H1 (cell line): ENCODE data around the gene CXCL9. TPM values are rescaled to one million over a fixed set of nuclear protein-coding genes. Genes with fewer than 3 reads are reported as not detected.
A peak's percentile ranks its signal among the peaks of the same experiment; 100 is the strongest.

ENCODE experiments used
- CTCF ChIA-PET: fragments of 300-600 bp; sonication (Branson Sonifier 250); formaldehyde crosslinking; loops from one replicate; lab custom pipeline; 2021; ENCODE audit not compliant: partially characterized antibody; lab: Charles Lee
- POLR2A ChIA-PET: fragments of 300-600 bp; sonication (Branson Sonifier 250); formaldehyde crosslinking; loops from one replicate; lab custom pipeline; 2021; ENCODE audit warnings: inconsistent platforms; ENCODE audit not compliant: partially characterized antibody; lab: Charles Lee
- DNase-seq, 2 experiments: peaks; one replicate each; pipeline versions ENCODE4 v3.0.0 to v3.0.0-alpha.2; 2010 to 2022; ENCODE audit warnings: low spot score in 2 of 2, low read depth in 1 of 2, mixed read lengths in 1 of 2
- FAIRE-seq: peaks from 2 replicates; lab custom pipeline; 2011; peaks lifted over from hg19 to GRCh38; lab: Jason Lieb, UNC
- H2AFZ ChIP-seq: 2 replicates; pipeline ENCODE4 v1.8.1; 2012; ENCODE audit warnings: low read length, inconsistent platforms
- H2AK5ac ChIP-seq: 2 replicates; pipeline ENCODE4 v1.6.1; 2013; ENCODE audit warnings: low read depth, low read length
- H2BK120ac ChIP-seq: replicated peaks from 2 replicates; pipeline ENCODE3; 2013; ENCODE audit warnings: low read depth, low read length, inconsistent platforms
- H2BK12ac ChIP-seq: 2 replicates; pipeline ENCODE4 v1.6.1; 2013; ENCODE audit warnings: low read depth, low read length
- H2BK15ac ChIP-seq: 2 replicates; pipeline ENCODE4 v1.6.1; 2013; ENCODE audit warnings: low read length
- H2BK20ac ChIP-seq: 2 replicates; pipeline ENCODE4 v1.6.1; 2013; ENCODE audit warnings: low read length
- H2BK5ac ChIP-seq: 2 replicates; pipeline ENCODE4 v1.6.1; 2013; ENCODE audit warnings: low read depth, low read length
- H3K14ac ChIP-seq: 2 replicates; pipeline ENCODE4 v1.6.1; 2013; ENCODE audit warnings: inconsistent platforms; ENCODE audit not compliant: insufficient read length
- H3K18ac ChIP-seq: 2 replicates; pipeline ENCODE4 v1.6.1; 2013; ENCODE audit warnings: low read length; ENCODE audit errors: extremely low read depth
- H3K23ac ChIP-seq: 2 replicates; pipeline ENCODE4 v1.6.1; 2013; ENCODE audit warnings: inconsistent platforms; ENCODE audit not compliant: insufficient read length
- H3K23me2 ChIP-seq: 2 replicates; pipeline ENCODE4 v1.6.1; 2013; ENCODE audit warnings: low read depth, low read length
- H3K27ac ChIP-seq: 2 replicates; pipeline ENCODE4 v1.6.1; 2011; ENCODE audit warnings: low read depth, low read length, inconsistent platforms
- H3K27me3 ChIP-seq, 4 experiments: replicated peaks in 1 of 4; 1 replicate in 1 of 4; 2 replicates in 3 of 4; pipeline versions ENCODE4 v1.6.1 to v1.8.1; 2011 to 2013; ENCODE audit warnings: low read length in 3 of 4, mild to moderate bottlenecking in 3 of 4, inconsistent platforms in 2 of 4, mixed read lengths in 2 of 4, moderate library complexity in 1 of 4; ENCODE audit not compliant: control insufficient read depth in 3 of 4, insufficient read depth in 3 of 4; ENCODE audit errors: extremely low read depth in 1 of 4
- H3K36me3 ChIP-seq, 4 experiments: 2 replicates each; pipeline versions ENCODE4 v1.6.1 to v1.8.1; 2011 to 2013; ENCODE audit warnings: mild to moderate bottlenecking in 4 of 4, low read length in 3 of 4, moderate library complexity in 2 of 4, control low read depth in 1 of 4, inconsistent platforms in 1 of 4; ENCODE audit not compliant: insufficient read depth in 4 of 4, control insufficient read depth in 2 of 4
- H3K4ac ChIP-seq: replicated peaks from 2 replicates; pipeline ENCODE3; 2013; ENCODE audit warnings: low read length, low read depth, mixed read lengths, inconsistent platforms; ENCODE audit not compliant: insufficient read length
- H3K4me1 ChIP-seq, 4 experiments: replicated peaks in 1 of 4; 1 replicate in 1 of 4; 2 replicates in 3 of 4; pipeline versions ENCODE4 v1.6.1 to v1.8.1; 2011 to 2013; ENCODE audit warnings: low read length in 3 of 4, inconsistent platforms in 2 of 4, mixed read lengths in 1 of 4; ENCODE audit not compliant: insufficient read depth in 4 of 4, control insufficient read depth in 3 of 4
- H3K4me2 ChIP-seq, 2 experiments: 2 replicates each; pipeline versions ENCODE4 v1.6.1 to v1.8.1; 2011 to 2013; ENCODE audit warnings: low read depth in 2 of 2, low read length in 2 of 2, control low read depth in 1 of 2, inconsistent platforms in 1 of 2, mild to moderate bottlenecking in 1 of 2; ENCODE audit not compliant: insufficient read depth in 1 of 2
- H3K4me3 ChIP-seq, 4 experiments: fragments of 200-600, 300-600 bp in 1 of 4; sonication (generic), shearing (Covaris generic), sonication (Bioruptor Twin) in 1 of 4; 2 replicates each; pipeline versions ENCODE4 v1.5.1 to v1.8.1; 2011 to 2016; ENCODE audit warnings: low read length in 4 of 4, low read depth in 3 of 4, control low read depth in 2 of 4, inconsistent platforms in 2 of 4, mild to moderate bottlenecking in 2 of 4, mixed read lengths in 1 of 4, moderate library complexity in 1 of 4; ENCODE audit not compliant: insufficient read depth in 2 of 4; ENCODE audit errors: extremely low read depth in 1 of 4
- H3K56ac ChIP-seq: replicated peaks from 2 replicates; pipeline ENCODE3; 2013; ENCODE audit warnings: low read depth, mild to moderate bottlenecking, mixed read lengths, low read length, inconsistent platforms; ENCODE audit not compliant: insufficient read length
- H3K79me1 ChIP-seq: 2 replicates; pipeline ENCODE4 v1.6.1; 2013; ENCODE audit warnings: low read depth, low read length, control low read depth
- H3K79me2 ChIP-seq, 2 experiments: 2 replicates each; pipeline versions ENCODE4 v1.6.1 to v1.8.1; 2012 to 2013; ENCODE audit warnings: low read length in 2 of 2, mild to moderate bottlenecking in 2 of 2, inconsistent platforms in 1 of 2; ENCODE audit not compliant: insufficient read depth in 2 of 2, control insufficient read depth in 1 of 2
- H3K9ac ChIP-seq, 4 experiments: replicated peaks in 1 of 4; 1 replicate in 1 of 4; 2 replicates in 3 of 4; pipeline versions ENCODE4 v1.6.1 to v1.8.1; 2011 to 2013; ENCODE audit warnings: low read depth in 3 of 4, low read length in 3 of 4, control low read depth in 2 of 4, mild to moderate bottlenecking in 2 of 4, moderate library complexity in 2 of 4, inconsistent platforms in 1 of 4; ENCODE audit errors: extremely low read depth in 1 of 4
- H3K9me3 ChIP-seq, 2 experiments: 2 replicates each; pipeline versions ENCODE4 v1.6.1 to v1.8.1; 2012 to 2013; ENCODE audit warnings: mild to moderate bottlenecking in 2 of 2, moderate library complexity in 2 of 2, control low read depth in 1 of 2, inconsistent platforms in 1 of 2, low read depth in 1 of 2, low read length in 1 of 2, mixed read lengths in 1 of 2; ENCODE audit not compliant: insufficient read depth in 2 of 2
- H4K20me1 ChIP-seq, 2 experiments: replicated peaks in 1 of 2; 2 replicates each; pipeline versions ENCODE3 to v1.8.1; 2011 to 2013; ENCODE audit warnings: inconsistent platforms in 2 of 2, low read length in 2 of 2, mild to moderate bottlenecking in 1 of 2; ENCODE audit not compliant: insufficient read depth in 2 of 2, control insufficient read depth in 1 of 2
- H4K5ac ChIP-seq: 2 replicates; pipeline ENCODE4 v1.6.1; 2013; ENCODE audit warnings: low read length, low read depth, mixed read lengths, inconsistent platforms; ENCODE audit not compliant: insufficient read length
- H4K8ac ChIP-seq: 2 replicates; pipeline ENCODE4 v1.8.0; 2013; ENCODE audit warnings: mild to moderate bottlenecking, moderate library complexity, low read length, inconsistent platforms; ENCODE audit not compliant: insufficient read depth; ENCODE audit errors: extremely low read depth
- H4K91ac ChIP-seq: replicated peaks from 2 replicates; pipeline ENCODE3; 2013; ENCODE audit warnings: low read length, mixed read lengths, inconsistent platforms; ENCODE audit not compliant: insufficient read length
- RFX5 ChIP-seq: IDR thresholded peaks from 2 replicates; pipeline ENCODE4 v1.6.1; 2011; ENCODE audit warnings: low read depth, low read length, improper control_type of control experiment, borderline replicate concordance
- WGBS, 2 experiments: shearing (Covaris generic) in 1 of 2; methylation state at CpG; one replicate each; pipeline versions ENCODE4 v1.1.6 to v1.1.7; 2013 to 2015; ENCODE audit warnings: low lambda C conversion rate in 2 of 2, mixed read lengths in 2 of 2, inconsistent platforms in 1 of 2, low coverage in 1 of 2, missing lambda C conversion rate in 1 of 2; ENCODE audit not compliant: insufficient replicate concordance in 2 of 2, insufficient coverage in 1 of 2, insufficient read length in 1 of 2; ENCODE audit errors: extremely low coverage in 1 of 2, missing lambda C conversion rate in 1 of 2; 5-methylcytosine and 5-hydroxymethylcytosine counted together
- polyA plus RNA-seq, 7 experiments: library from polyadenylated mRNA; depleted of rRNA in 3 of 7; stranded (reverse) in 5 of 7; unstranded in 2 of 7; fragments of >200 nt in 5 of 7; fragments of 200-250 nt in 2 of 7; gene quantifications; 1 replicate in 5 of 7; 2 replicates in 1 of 7; 4 replicates in 1 of 7; pipeline versions ENCODE4 v1.2.1 to v1.2.3, GENCODE V29; 2011 to 2013; ENCODE audit warnings: missing spikeins in 2 of 7, mixed read lengths in 2 of 7
- total RNA-seq: library from RNA; stranded (reverse); fragmentation: NEBNext Ultra II Directional; extraction: Animal tissue kit (Norgen Biotek cat#: 25700); gene quantifications from 2 replicates; pipeline ENCODE4 v1.2.1, GENCODE V29; 2021

Gene CXCL9
- total and polyA plus RNA-seq, 2 of the 8 experiments (the other 6 are each of a cell fraction or from before 2014, with no cell fraction given), result not detected

DNA sequence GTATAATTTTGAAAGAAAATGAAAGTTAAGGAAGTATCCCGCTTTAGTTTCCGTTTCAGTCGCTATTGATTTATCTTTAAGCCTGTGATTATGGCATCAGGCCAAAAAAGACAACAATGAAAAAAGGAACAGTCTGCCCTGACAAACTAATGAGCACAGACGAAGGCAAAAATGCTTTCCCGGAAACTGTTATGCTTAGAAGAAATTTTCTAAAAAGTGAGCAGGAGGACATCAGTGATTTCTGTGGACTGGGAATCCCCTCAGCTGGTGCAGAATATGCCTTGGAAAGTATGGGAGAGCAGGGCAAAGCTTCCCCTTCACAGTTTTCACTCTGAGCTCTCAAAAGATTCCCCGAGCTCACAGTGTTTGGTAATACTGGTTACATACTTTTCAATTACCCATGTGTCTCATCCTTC is 21.0 kb upstream of the CXCL9 start:
- no peak overlapping the region for H2BK15ac ChIP-seq
- no peak overlapping the region for H2AK5ac ChIP-seq
- H3K79me2 ChIP-seq, result no peaks in the 10 kb centered on the region
- H3K4me3 ChIP-seq, result no peak overlapping the region
- CTCF ChIA-PET, result interaction anchor here (0.8 kb wide), 1 partner anchor 28 kb away, joined by 4 read pairs; no protein-coding TSS in a partner anchor
- H4K5ac ChIP-seq, result no peak overlapping the region
- H2BK12ac ChIP-seq, result no peak overlapping the region
- H3K23ac ChIP-seq, result no peak overlapping the region
- no peak overlapping the region for H4K91ac ChIP-seq
- FAIRE-seq (no peak), DNase-seq (no peak)
- no peak overlapping the region for H3K14ac ChIP-seq
- no peaks in the 10 kb centered on the region for H3K23me2 ChIP-seq
- H3K4me2 ChIP-seq, result no peak overlapping the region
- H4K20me1 ChIP-seq, result no peaks in the 10 kb centered on the region
- no peaks in the 10 kb centered on the region for H3K9me3 ChIP-seq
- no peak overlapping the region for H3K56ac ChIP-seq
- no peak overlapping the region for H2BK20ac ChIP-seq
- H3K9ac ChIP-seq, result no peak overlapping the region
- H2BK5ac ChIP-seq, result no peak overlapping the region
- no peaks in the 10 kb centered on the region for H3K4me1 ChIP-seq
- 94% methylated on average over 6 of the region's 6 CpGs; no CpG with 5 or more reads in 1 of the 2 experiments for WGBS, 2 experiments
- no peak overlapping the region for H3K27ac ChIP-seq
- H3K18ac ChIP-seq, result no peak overlapping the region
- peak overlapping the region; percentile 86; the same call in 1 of the 2 replicates for H2AFZ ChIP-seq
- POLR2A ChIA-PET, result no interaction called here
- no peaks in the 10 kb centered on the region for H3K27me3 ChIP-seq
- H3K79me1 ChIP-seq, result no peaks in the 10 kb centered on the region
- no peak overlapping the region for H2BK120ac ChIP-seq
- H3K36me3 ChIP-seq, result no peaks in the 10 kb centered on the region
- no peak overlapping the region for H3K4ac ChIP-seq
- H4K8ac ChIP-seq, result no peak overlapping the region; the same call in 1 of the 2 replicates
- no peak for TF ChIP-seq RFX5
